ENCODE data around the gene ZNF410.
A peak's percentile ranks its signal among the peaks of the same experiment; 100 is the strongest.
"Not testable (repeated sequence)": the region's sequence is repeated elsewhere in the genome, so short reads cannot be mapped to it uniquely, and the experiment has no call there.

Gene ZNF410

GRCh38 chr14:73887318-73887616 lies 608 bp downstream of the ZNF410 start:
- no peak for DNase-seq (ENCODE audit: low read depth)

GRCh38 chr14:73887694-73888459 lies 1.2 kb downstream of the ZNF410 start:
- no peak for DNase-seq (ENCODE audit: low read depth)

- no peak for DNase-seq (ENCODE audit: low read depth)
Observed at GRCh38 chr14:73888460-73888725, 1.7 kb downstream of the ZNF410 start.

- no peak for DNase-seq (ENCODE audit: low read depth)
Observed at GRCh38 chr14:73888971-73889370, 2.3 kb downstream of the ZNF410 start.

- no peak for DNase-seq (ENCODE audit: low read depth)
Observed at GRCh38 chr14:73889376-73889775, 2.7 kb downstream of the ZNF410 start.

GRCh38 chr14:73894180-73894687 lies 7.6 kb downstream of the ZNF410 start:
- not testable (repeated sequence) for DNase-seq (ENCODE audit: low read depth)

GRCh38 chr14:73895939-73896338 lies 9.3 kb downstream of the ZNF410 start:
- no peak for DNase-seq (ENCODE audit: low read depth)

- no peak for DNase-seq (ENCODE audit: low read depth)
Observed at GRCh38 chr14:73896521-73896920, 9.9 kb downstream of the ZNF410 start.

- no peak for DNase-seq (ENCODE audit: low read depth)
Observed at GRCh38 chr14:73903028-73903427, 16.4 kb downstream of the ZNF410 start.

GRCh38 chr14:73909681-73910080 lies 23.0 kb downstream of the ZNF410 start:
- DNase-seq (ENCODE audit: low read depth) = no peak

- DNase-seq (ENCODE audit: low read depth) = no peak
Observed at GRCh38 chr14:73913256-73913655, 26.6 kb downstream of the ZNF410 start.

GRCh38 chr14:73916324-73916723 lies 29.7 kb downstream of the ZNF410 start:
- no peak for DNase-seq (ENCODE audit: low read depth)

GRCh38 chr14:73919457-73919856 lies 32.8 kb downstream of the ZNF410 start:
- DNase-seq (ENCODE audit: low read depth) = not testable (repeated sequence)

GRCh38 chr14:73924337-73924736 lies 37.7 kb downstream of the ZNF410 start:
- DNase-seq (ENCODE audit: low read depth) = no peak

- DNase-seq (ENCODE audit: low read depth) = no peak
Observed at GRCh38 chr14:73935666-73936065, 49.0 kb downstream of the ZNF410 start.

GRCh38 chr14:73936548-73936947 lies 49.9 kb downstream of the ZNF410 start:
- DNase-seq (ENCODE audit: low read depth) = no peak

GRCh38 chr14:73937012-73937411 lies 50.4 kb downstream of the ZNF410 start:
- DNase-seq (ENCODE audit: low read depth) = no peak

- no peak for DNase-seq (ENCODE audit: low read depth)
Observed at GRCh38 chr14:73942180-73942579, 55.5 kb downstream of the ZNF410 start.

- DNase-seq (ENCODE audit: low read depth) = no peak
Observed at GRCh38 chr14:73943083-73943482, 56.4 kb downstream of the ZNF410 start.

- no peak for DNase-seq (ENCODE audit: low read depth)
Observed at GRCh38 chr14:73944432-73945158, 57.9 kb downstream of the ZNF410 start.

- DNase-seq (ENCODE audit: low read depth) = no peak
Observed at GRCh38 chr14:73945159-73945670, 58.6 kb downstream of the ZNF410 start.

GRCh38 chr14:73949752-73950734 lies 63.4 kb downstream of the ZNF410 start, which contains the start of the genes COQ6 and FAM161B:
COQ6 (plus strand) TSS chr14:73950302; CDS start chr14:73950333, 31 bp downstream.
FAM161B (minus strand) TSS chr14:73950094; CDS start chr14:73950026, 68 bp downstream.
- DNase-seq (ENCODE audit: low read depth) = peak; percentile 91
